DND-41 (cell line): ENCODE data around the gene STPG4.

ENCODE experiments used
- EZH2 ChIP-seq: IDR thresholded peaks from 3 replicates; pipeline ENCODE4 v1.6.1; 2012; ENCODE audit warnings: borderline replicate concordance, low read depth, mild to moderate bottlenecking, moderate library complexity, low read length, inconsistent platforms; ENCODE audit not compliant: severe bottlenecking
- TF ChIP-seq, protein P1 (sequence below): IDR thresholded peaks from 2 replicates; pipeline ENCODE4 v1.5.1; 2012; ENCODE audit warnings: borderline replicate concordance, low read length, moderate library complexity, mild to moderate bottlenecking; ENCODE audit not compliant: poor library complexity, severe bottlenecking; ENCODE audit errors: extremely low read depth

DNA sequence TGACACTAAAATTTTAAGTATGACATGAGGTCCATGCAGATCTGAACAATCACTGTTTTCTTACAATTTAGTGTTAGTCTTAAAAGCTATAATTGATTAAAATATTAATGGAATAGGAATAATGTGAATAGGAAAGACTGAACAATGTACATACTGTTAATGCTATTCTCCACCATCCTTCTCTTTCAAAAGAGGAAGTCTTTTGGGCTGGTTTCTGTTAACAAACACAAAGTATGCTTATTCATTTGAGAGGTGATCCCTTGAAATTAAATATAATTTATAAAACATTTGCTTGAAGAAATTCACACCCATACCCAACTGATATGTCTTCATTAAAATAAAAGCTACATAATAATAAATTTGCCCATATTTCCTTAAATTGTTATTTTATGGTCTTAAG, 2.3 kb downstream of the STPG4 start:
- TF ChIP-seq, protein P1, sequence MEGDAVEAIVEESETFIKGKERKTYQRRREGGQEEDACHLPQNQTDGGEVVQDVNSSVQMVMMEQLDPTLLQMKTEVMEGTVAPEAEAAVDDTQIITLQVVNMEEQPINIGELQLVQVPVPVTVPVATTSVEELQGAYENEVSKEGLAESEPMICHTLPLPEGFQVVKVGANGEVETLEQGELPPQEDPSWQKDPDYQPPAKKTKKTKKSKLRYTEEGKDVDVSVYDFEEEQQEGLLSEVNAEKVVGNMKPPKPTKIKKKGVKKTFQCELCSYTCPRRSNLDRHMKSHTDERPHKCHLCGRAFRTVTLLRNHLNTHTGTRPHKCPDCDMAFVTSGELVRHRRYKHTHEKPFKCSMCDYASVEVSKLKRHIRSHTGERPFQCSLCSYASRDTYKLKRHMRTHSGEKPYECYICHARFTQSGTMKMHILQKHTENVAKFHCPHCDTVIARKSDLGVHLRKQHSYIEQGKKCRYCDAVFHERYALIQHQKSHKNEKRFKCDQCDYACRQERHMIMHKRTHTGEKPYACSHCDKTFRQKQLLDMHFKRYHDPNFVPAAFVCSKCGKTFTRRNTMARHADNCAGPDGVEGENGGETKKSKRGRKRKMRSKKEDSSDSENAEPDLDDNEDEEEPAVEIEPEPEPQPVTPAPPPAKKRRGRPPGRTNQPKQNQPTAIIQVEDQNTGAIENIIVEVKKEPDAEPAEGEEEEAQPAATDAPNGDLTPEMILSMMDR, result no peak
- TF ChIP-seq EZH2, result no peak
